HUES64 (cell line): ENCODE results near the gene SH3BP5L.

Experiments
- H3K27ac ChIP-seq: 2 replicates; pipeline ENCODE4 v1.7.0; 2013; ENCODE audit warnings: low read depth, low read length, inconsistent platforms
- H3K27me3 ChIP-seq: 2 replicates; pipeline ENCODE4 v1.6.1; 2013; ENCODE audit warnings: mild to moderate bottlenecking, low read length; ENCODE audit not compliant: insufficient read depth
- H3K36me3 ChIP-seq: 2 replicates; pipeline ENCODE4 v1.6.1; 2013; ENCODE audit warnings: mild to moderate bottlenecking, low read length; ENCODE audit not compliant: insufficient read depth
- H3K4me1 ChIP-seq: 2 replicates; pipeline ENCODE4 v1.6.1; 2013; ENCODE audit warnings: mild to moderate bottlenecking, low read length, moderate library complexity; ENCODE audit not compliant: insufficient read depth
- H3K4me3 ChIP-seq: 2 replicates; pipeline ENCODE4 v1.5.1; 2013; ENCODE audit warnings: mild to moderate bottlenecking, low read length, moderate library complexity
- H3K9ac ChIP-seq: 2 replicates; pipeline ENCODE4 v1.6.1; 2013; ENCODE audit warnings: mild to moderate bottlenecking, low read depth, low read length
- H3K9me3 ChIP-seq: 2 replicates; pipeline ENCODE4 v1.6.1; 2013; ENCODE audit warnings: low read depth, low read length; ENCODE audit not compliant: insufficient read depth
- WGBS: fragments of 150-250, 120-280 bp; methylation state at CpG from one replicate; pipeline ENCODE4 v1.1.7; 2013; ENCODE audit warnings: missing lambda C conversion rate; 5-methylcytosine and 5-hydroxymethylcytosine counted together

SH3BP5L gene

GRCh38 chr1:248858891-248859889, 33.5 kb upstream of the SH3BP5L start, which contains the start of gene ZNF692:
ZNF692 (minus strand) TSS chr1:248859085; CDS start chr1:248858309, 776 bp downstream.
- Histone ChIP-seq H3K27ac (peak within 1 kb of the TSS; percentile 81), H3K27me3 (peaks cover 34% of the 10 kb centered on the region), H3K36me3 (peaks cover 26% of the 10 kb centered on the region), H3K9me3 (no peaks in the 10 kb centered on the region), H3K4me3 (peak within 1 kb of the TSS; percentile 86), H3K4me1 (peaks cover 19% of the 10 kb centered on the region; the same call in 1 of the 2 replicates), H3K9ac (peak within 1 kb of the TSS; percentile 84)
- WGBS: 9% methylated on average over 62 of the region's 62 CpGs

GRCh38 chr1:248858096-248858890, 32.6 kb upstream of the SH3BP5L start:
- peaks cover 35% of the 10 kb centered on the region for H3K36me3 ChIP-seq
- 2% methylated on average over 45 of the region's 45 CpGs for WGBS

GRCh38 chr1:248857749-248858095, 32.0 kb upstream of the SH3BP5L start:
- Histone ChIP-seq H3K27me3 (peaks cover 19% of the 10 kb centered on the region), H3K9me3 (no peaks in the 10 kb centered on the region), H3K27ac (peak overlapping the region; percentile 11; the same call in 1 of the 2 replicates), H3K4me3 (peak overlapping the region; percentile 86), H3K9ac (peak overlapping the region; percentile 84), H3K4me1 (peaks cover 13% of the 10 kb centered on the region; the same call in 1 of the 2 replicates), H3K36me3 (peaks cover 40% of the 10 kb centered on the region)
- WGBS: 17% methylated on average over 4 of the region's 4 CpGs

More at GRCh38 chr1:248858096-248858890, 32.6 kb upstream of the SH3BP5L start:
- peaks cover 13% of the 10 kb centered on the region; the same call in 1 of the 2 replicates for H3K4me1 ChIP-seq
- H3K4me3 ChIP-seq: peak overlapping the region; percentile 86
- H3K9me3 ChIP-seq: no peaks in the 10 kb centered on the region
- peak overlapping the region; percentile 81 for H3K27ac ChIP-seq
- peak overlapping the region; percentile 84 for H3K9ac ChIP-seq
- peaks cover 25% of the 10 kb centered on the region for H3K27me3 ChIP-seq

- peaks cover 14% of the 10 kb centered on the region for H3K27me3 ChIP-seq
- peak overlapping the region; percentile 84 for H3K9ac ChIP-seq
- no peaks in the 10 kb centered on the region for H3K9me3 ChIP-seq
- H3K36me3 ChIP-seq: peaks cover 45% of the 10 kb centered on the region
- WGBS: 94% methylated on average over 7 of the region's 7 CpGs
- no peak overlapping the region for H3K27ac ChIP-seq
- H3K4me1 ChIP-seq: peaks cover 13% of the 10 kb centered on the region; the same call in 1 of the 2 replicates
- H3K4me3 ChIP-seq: peak overlapping the region; percentile 86
These were observed 31.5 kb upstream of the SH3BP5L start for GRCh38 chr1:248857201-248857600.

- H3K9me3 ChIP-seq: no peaks in the 10 kb centered on the region
- 80% methylated on average over 1 of the region's 1 CpG for WGBS
- peaks cover 4% of the 10 kb centered on the region; the same call in 1 of the 2 replicates for H3K27me3 ChIP-seq
- no peak overlapping the region for H3K27ac ChIP-seq
- peaks cover 55% of the 10 kb centered on the region for H3K36me3 ChIP-seq
- no peak overlapping the region for H3K4me3 ChIP-seq
- H3K9ac ChIP-seq: no peak overlapping the region
- H3K4me1 ChIP-seq: peaks cover 13% of the 10 kb centered on the region; the same call in 1 of the 2 replicates
These were observed 30.5 kb upstream of the SH3BP5L start for GRCh38 chr1:248856176-248856575.

GRCh38 chr1:248855580-248855979, 29.9 kb upstream of the SH3BP5L start:
- Histone ChIP-seq H3K9ac (no peak overlapping the region), H3K9me3 (no peaks in the 10 kb centered on the region)

GRCh38 chr1:248853663-248854375, 28.1 kb upstream of the SH3BP5L start:
- no peaks in the 10 kb centered on the region for H3K9me3 ChIP-seq
- H3K4me1 ChIP-seq: peaks cover 9% of the 10 kb centered on the region; the same call in 1 of the 2 replicates
- WGBS: 90% methylated on average over 8 of the region's 8 CpGs
- no peak overlapping the region for H3K27ac ChIP-seq
- H3K9ac ChIP-seq: no peak overlapping the region
- no peaks in the 10 kb centered on the region for H3K27me3 ChIP-seq
- H3K4me3 ChIP-seq: no peak overlapping the region
- peaks cover 76% of the 10 kb centered on the region for H3K36me3 ChIP-seq

More at GRCh38 chr1:248855580-248855979, 29.9 kb upstream of the SH3BP5L start:
- Histone ChIP-seq H3K27me3 (no peaks in the 10 kb centered on the region), H3K36me3 (peaks cover 60% of the 10 kb centered on the region), H3K4me1 (peaks cover 13% of the 10 kb centered on the region; the same call in 1 of the 2 replicates), H3K4me3 (no peak overlapping the region), H3K27ac (no peak overlapping the region)
- 90% methylated on average over 6 of the region's 6 CpGs for WGBS

- Histone ChIP-seq H3K4me1 (peaks cover 9% of the 10 kb centered on the region; the same call in 1 of the 2 replicates), H3K36me3 (peaks cover 87% of the 10 kb centered on the region)
These were observed 27.0 kb upstream of the SH3BP5L start for GRCh38 chr1:248852481-248853405.

GRCh38 chr1:248851390-248851789, 25.7 kb upstream of the SH3BP5L start:
- 92% methylated on average over 2 of the region's 2 CpGs for WGBS
- H3K36me3 ChIP-seq: peaks cover 94% of the 10 kb centered on the region
- H3K9ac ChIP-seq: no peak overlapping the region
- no peak overlapping the region for H3K27ac ChIP-seq
- no peaks in the 10 kb centered on the region for H3K4me1 ChIP-seq
- H3K27me3 ChIP-seq: no peaks in the 10 kb centered on the region
- H3K9me3 ChIP-seq: no peaks in the 10 kb centered on the region
- no peak overlapping the region for H3K4me3 ChIP-seq

More at GRCh38 chr1:248852481-248853405, 27.0 kb upstream of the SH3BP5L start:
- Histone ChIP-seq H3K27ac (no peak overlapping the region), H3K4me3 (no peak overlapping the region), H3K9ac (no peak overlapping the region), H3K9me3 (no peaks in the 10 kb centered on the region), H3K27me3 (no peaks in the 10 kb centered on the region)
- 94% methylated on average over 7 of the region's 7 CpGs for WGBS
